Measurements from ENCODE around the gene DNAH1.

GRCh38 chr3:52341123-52341522 lies 25.0 kb downstream of the DNAH1 start:
- TF ChIP-seq CTCF (IDR thresholded peaks at IDR 0.05; ENCODE audit: low read length): no peak
- TF ChIP-seq EZH2 (optimal IDR thresholded peaks at IDR 0.05; ENCODE audit: low read depth, low read length): no peak
- TF ChIP-seq EZH2phosphoT487 (IDR thresholded peaks at IDR 0.05; ENCODE audit: low read length): no peak
